Loucy (cell line): ENCODE data around the gene TFEB.

Source experiments
- H2AFZ ChIP-seq: fragments of 200-600 bp; sonication (generic); 2 replicates; pipeline ENCODE4 v1.6.0; 2016; ENCODE audit warnings: antibody characterized with exemption, mild to moderate bottlenecking, low read length, moderate library complexity
- H3F3A ChIP-seq: fragments of 200-600 bp; 2 replicates; pipeline ENCODE4 v1.6.0; 2016; ENCODE audit warnings: antibody characterized with exemption, low read depth, mild to moderate bottlenecking
- H3K27me3 ChIP-seq: fragments of 200-600 bp; sonication (generic); 2 replicates; pipeline ENCODE4 v1.6.1; 2014; ENCODE audit warnings: low read length, mild to moderate bottlenecking; ENCODE audit not compliant: insufficient read depth, poor library complexity, severe bottlenecking
- H3K36me3 ChIP-seq: fragments of 200-600 bp; sonication (generic); 2 replicates; pipeline ENCODE4 v1.6.1; 2016; ENCODE audit warnings: low read length; ENCODE audit not compliant: insufficient read depth
- H3K4me1 ChIP-seq: fragments of 200-600 bp; sonication (generic); 2 replicates; pipeline ENCODE4 v1.5.1; 2014; ENCODE audit warnings: low read length, mild to moderate bottlenecking; ENCODE audit not compliant: insufficient read depth, poor library complexity, severe bottlenecking
- H3K4me2 ChIP-seq: fragments of 200-600 bp; sonication (generic); 2 replicates; pipeline ENCODE4 v1.6.0; 2014; ENCODE audit warnings: antibody characterized with exemption, low read length, low read depth, mild to moderate bottlenecking; ENCODE audit not compliant: poor library complexity, severe bottlenecking
- H3K4me3 ChIP-seq: fragments of 200-600 bp; sonication (generic); 2 replicates; pipeline ENCODE4 v1.5.1; 2014; ENCODE audit warnings: low read length, mild to moderate bottlenecking, mixed read lengths; ENCODE audit not compliant: poor library complexity, severe bottlenecking
- H3K79me2 ChIP-seq: fragments of 200-600 bp; sonication (generic); 2 replicates; pipeline ENCODE4 v1.6.1; 2014; ENCODE audit warnings: low read length; ENCODE audit not compliant: insufficient read depth
- H3K9ac ChIP-seq: fragments of 200-600 bp; sonication (generic); 2 replicates; pipeline ENCODE4 v1.6.0; 2014; ENCODE audit warnings: mild to moderate bottlenecking, low read depth, low read length, moderate library complexity; ENCODE audit not compliant: poor library complexity, severe bottlenecking
- H3K9me2 ChIP-seq: fragments of 200-600 bp; sonication (generic); replicated peaks from 2 replicates; pipeline ENCODE4 v1.6.1; 2016; ENCODE audit warnings: low read depth, low read length, mixed read lengths
- H3K9me3 ChIP-seq: fragments of 200-600 bp; sonication (generic); 2 replicates; pipeline ENCODE4 v1.6.1; 2014; ENCODE audit warnings: mild to moderate bottlenecking, antibody characterized with exemption, low read length, low read depth; ENCODE audit not compliant: insufficient read depth
- H4K20me1 ChIP-seq: fragments of 200-600 bp; sonication (generic); 2 replicates; pipeline ENCODE4 v1.6.0; 2014; ENCODE audit warnings: antibody characterized with exemption, low read length, mild to moderate bottlenecking; ENCODE audit not compliant: insufficient read depth, poor library complexity, severe bottlenecking
- CTCF ChIP-seq: fragments of 200-600 bp; sonication (generic); conservative IDR thresholded peaks from 2 replicates; pipeline ENCODE4 v1.5.1; 2014; ENCODE audit warnings: mild to moderate bottlenecking, antibody characterized with exemption, low read length
- EZH2phosphoT487 ChIP-seq: fragments of 200-600 bp; IDR thresholded peaks from 2 replicates; pipeline ENCODE4 v1.6.1; 2018; ENCODE audit warnings: antibody characterized with exemption, mild to moderate bottlenecking, moderate library complexity, borderline replicate concordance

TFEB gene

GRCh38 chr6:41675992-41676391 is 59.4 kb downstream of the TFEB start:
- peaks cover 18% of the 10 kb centered on the region for H3K4me1 ChIP-seq
- no peaks in the 10 kb centered on the region for H4K20me1 ChIP-seq
- H3K36me3 ChIP-seq, result no peaks in the 10 kb centered on the region
- TF ChIP-seq EZH2phosphoT487, result no peak
- TF ChIP-seq CTCF, result no peak
- no peak overlapping the region for H3K4me2 ChIP-seq
- H3F3A ChIP-seq, result no peaks in the 10 kb centered on the region
- no peaks in the 10 kb centered on the region for H3K9me2 ChIP-seq
- H3K4me3 ChIP-seq, result no peak overlapping the region
- H3K27me3 ChIP-seq, result no peaks in the 10 kb centered on the region
- H2AFZ ChIP-seq, result no peak overlapping the region
- H3K79me2 ChIP-seq, result no peaks in the 10 kb centered on the region
- no peaks in the 10 kb centered on the region for H3K9me3 ChIP-seq
- no peak overlapping the region for H3K9ac ChIP-seq

- Histone ChIP-seq H3K27me3 (no peaks in the 10 kb centered on the region), H2AFZ (no peak overlapping the region), H3F3A (no peaks in the 10 kb centered on the region), H3K9me2 (no peaks in the 10 kb centered on the region), H3K9ac (no peak overlapping the region), H3K4me2 (no peak overlapping the region), H3K36me3 (no peaks in the 10 kb centered on the region), H3K9me3 (no peaks in the 10 kb centered on the region), H3K4me3 (no peak overlapping the region), H3K4me1 (peaks cover 14% of the 10 kb centered on the region), H3K79me2 (no peaks in the 10 kb centered on the region), H4K20me1 (no peaks in the 10 kb centered on the region)
- no peak for TF ChIP-seq EZH2phosphoT487
- TF ChIP-seq CTCF, result no peak
Measured at GRCh38 chr6:41675176-41675775, 60.1 kb downstream of the TFEB start.

- Histone ChIP-seq H3F3A (no peaks in the 10 kb centered on the region), H3K79me2 (no peaks in the 10 kb centered on the region), H3K9ac (no peak overlapping the region), H3K9me3 (no peaks in the 10 kb centered on the region), H4K20me1 (no peaks in the 10 kb centered on the region), H3K9me2 (no peaks in the 10 kb centered on the region), H3K4me1 (peaks cover 10% of the 10 kb centered on the region), H2AFZ (no peak overlapping the region), H3K27me3 (no peaks in the 10 kb centered on the region), H3K4me3 (no peak overlapping the region), H3K4me2 (no peak overlapping the region), H3K36me3 (no peaks in the 10 kb centered on the region)
- TF ChIP-seq CTCF (no peak), EZH2phosphoT487 (no peak)
Measured at GRCh38 chr6:41674231-41675000, 61.0 kb downstream of the TFEB start.
